ENCODE results near the gene CYP27C1. TPM values are rescaled to one million over a fixed set of nuclear protein-coding genes. Genes with fewer than 3 reads are reported as not detected.
A peak's percentile ranks its signal among the peaks of the same experiment; 100 is the strongest.

Gene CYP27C1
- total RNA-seq, 4 donors from 2014 or later, result 2.4 to 3.5 (median 2.7) TPM

DNA sequence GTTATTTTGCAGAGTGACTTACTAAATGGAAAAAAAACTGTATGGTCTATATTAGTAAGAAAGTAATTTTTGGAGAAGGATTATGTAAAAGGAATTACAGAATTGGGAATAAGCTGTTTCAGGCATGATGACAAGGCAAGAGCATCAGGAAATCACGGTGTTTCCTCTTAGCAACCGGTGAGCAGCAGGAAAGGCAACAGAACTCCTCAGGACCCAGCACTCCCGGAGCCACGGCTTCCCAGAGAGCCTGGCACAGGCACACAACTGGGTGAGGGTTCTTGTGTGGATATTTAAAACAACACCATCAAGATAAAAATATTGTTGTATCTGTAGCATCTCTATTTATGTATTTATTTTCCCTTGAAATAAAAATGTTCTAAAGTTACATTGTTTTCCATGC is 34.4 kb downstream of the CYP27C1 start:
- WGBS, 2 donors, result 60 to 67% methylated on average over 4 of the region's 4 CpGs
- no peak overlapping the region for H3K4me3 ChIP-seq (ENCODE audit: low read depth, poor library complexity, severe bottlenecking)
- DNase-seq (ENCODE audit: low spot score in 2 of 2), result peak in 1 of 2 donors; percentile 46
- intact Hi-C loops (cut with DNase I; ENCODE audit: low total_unique reads), result no loop called here
- TF ChIP-seq, protein P1, sequence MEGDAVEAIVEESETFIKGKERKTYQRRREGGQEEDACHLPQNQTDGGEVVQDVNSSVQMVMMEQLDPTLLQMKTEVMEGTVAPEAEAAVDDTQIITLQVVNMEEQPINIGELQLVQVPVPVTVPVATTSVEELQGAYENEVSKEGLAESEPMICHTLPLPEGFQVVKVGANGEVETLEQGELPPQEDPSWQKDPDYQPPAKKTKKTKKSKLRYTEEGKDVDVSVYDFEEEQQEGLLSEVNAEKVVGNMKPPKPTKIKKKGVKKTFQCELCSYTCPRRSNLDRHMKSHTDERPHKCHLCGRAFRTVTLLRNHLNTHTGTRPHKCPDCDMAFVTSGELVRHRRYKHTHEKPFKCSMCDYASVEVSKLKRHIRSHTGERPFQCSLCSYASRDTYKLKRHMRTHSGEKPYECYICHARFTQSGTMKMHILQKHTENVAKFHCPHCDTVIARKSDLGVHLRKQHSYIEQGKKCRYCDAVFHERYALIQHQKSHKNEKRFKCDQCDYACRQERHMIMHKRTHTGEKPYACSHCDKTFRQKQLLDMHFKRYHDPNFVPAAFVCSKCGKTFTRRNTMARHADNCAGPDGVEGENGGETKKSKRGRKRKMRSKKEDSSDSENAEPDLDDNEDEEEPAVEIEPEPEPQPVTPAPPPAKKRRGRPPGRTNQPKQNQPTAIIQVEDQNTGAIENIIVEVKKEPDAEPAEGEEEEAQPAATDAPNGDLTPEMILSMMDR (IDR thresholded peaks at IDR 0.05), result no peak
- no peak for TF ChIP-seq POLR2A (IDR thresholded peaks at IDR 0.05)

GRCh38 chr2:127185093-127185492 is 35.0 kb downstream of the CYP27C1 start:
- TF ChIP-seq POLR2A (IDR thresholded peaks at IDR 0.05), result no peak
- TF ChIP-seq, protein P1 (IDR thresholded peaks at IDR 0.05), result no peak
- WGBS, 2 donors, result 86% methylated on average over 9 of the region's 9 CpGs
- H3K4me3 ChIP-seq (ENCODE audit: low read depth, poor library complexity, severe bottlenecking), result no peak overlapping the region
- intact Hi-C loops (cut with DNase I; ENCODE audit: low total_unique reads), result no loop called here
- peak in 1 of 2 donors; percentile 74 for DNase-seq (ENCODE audit: low spot score in 2 of 2)

- 89 to 93% methylated on average over 3 of the region's 3 CpGs for WGBS, 2 donors
- peak in 1 of 2 donors; percentile 37 for DNase-seq (ENCODE audit: low spot score in 2 of 2)
These were observed 36.3 kb downstream of the CYP27C1 start for GRCh38 chr2:127183771-127184170.

DNA sequence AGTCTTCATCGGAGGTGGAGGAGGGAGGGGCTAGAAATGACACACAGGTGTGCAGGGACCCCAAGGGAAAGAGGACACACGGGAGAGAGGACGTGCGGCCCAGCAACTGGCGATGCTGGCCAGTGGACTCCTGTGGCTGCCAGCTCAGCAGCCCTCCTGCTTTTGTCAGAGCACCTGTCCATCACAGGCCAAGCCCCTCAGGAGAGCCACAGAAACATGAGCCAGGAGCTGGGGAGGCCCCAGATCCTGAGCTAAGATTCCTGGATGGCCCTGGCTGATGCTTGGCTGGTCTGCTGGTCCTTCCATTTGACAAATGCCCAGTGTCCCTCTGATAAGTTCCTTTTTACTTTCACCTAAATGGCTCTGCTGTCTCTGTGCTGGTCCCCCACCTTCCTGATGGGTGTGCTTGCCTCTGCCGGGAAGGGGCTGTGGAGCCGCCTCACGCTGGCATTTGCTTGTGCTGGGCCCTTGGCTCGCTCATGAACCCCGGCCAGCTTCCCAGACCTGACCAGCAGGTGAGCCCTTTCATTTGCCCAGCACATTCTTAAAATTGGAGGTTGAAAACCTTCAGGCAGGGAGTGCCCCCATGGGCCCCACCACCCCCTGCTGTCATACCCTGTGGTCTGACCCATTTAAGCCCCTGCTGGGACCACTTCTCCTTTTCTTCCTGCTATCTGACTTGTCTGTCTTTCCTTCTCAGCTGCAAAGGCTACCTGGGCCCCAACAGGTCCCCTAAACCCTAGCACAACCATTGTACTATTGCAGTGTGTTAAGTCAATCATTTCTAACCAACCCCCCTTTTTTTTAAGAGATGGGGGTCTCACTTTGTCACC is 37.3 kb downstream of the CYP27C1 start:
- 89 to 92% methylated on average over 10 of the region's 10 CpGs for WGBS, 2 donors
- TF ChIP-seq POLR2A (IDR thresholded peaks at IDR 0.05), result no peak
- TF ChIP-seq, protein P1 (IDR thresholded peaks at IDR 0.05), result no peak
- peak in 1 of 2 donors; percentile 56 for DNase-seq (ENCODE audit: low spot score in 2 of 2)
- intact Hi-C loops (cut with DNase I; ENCODE audit: low total_unique reads), result no loop called here
- H3K4me3 ChIP-seq (ENCODE audit: low read depth, poor library complexity, severe bottlenecking), result no peak overlapping the region

More at GRCh38 chr2:127183771-127184170, 36.3 kb downstream of the CYP27C1 start:
- intact Hi-C loops (cut with DNase I; ENCODE audit: low total_unique reads), result no loop called here
- no peak for TF ChIP-seq POLR2A (IDR thresholded peaks at IDR 0.05)
- TF ChIP-seq, protein P1 (IDR thresholded peaks at IDR 0.05), result no peak
- no peak overlapping the region for H3K4me3 ChIP-seq (ENCODE audit: low read depth, poor library complexity, severe bottlenecking)

DNA sequence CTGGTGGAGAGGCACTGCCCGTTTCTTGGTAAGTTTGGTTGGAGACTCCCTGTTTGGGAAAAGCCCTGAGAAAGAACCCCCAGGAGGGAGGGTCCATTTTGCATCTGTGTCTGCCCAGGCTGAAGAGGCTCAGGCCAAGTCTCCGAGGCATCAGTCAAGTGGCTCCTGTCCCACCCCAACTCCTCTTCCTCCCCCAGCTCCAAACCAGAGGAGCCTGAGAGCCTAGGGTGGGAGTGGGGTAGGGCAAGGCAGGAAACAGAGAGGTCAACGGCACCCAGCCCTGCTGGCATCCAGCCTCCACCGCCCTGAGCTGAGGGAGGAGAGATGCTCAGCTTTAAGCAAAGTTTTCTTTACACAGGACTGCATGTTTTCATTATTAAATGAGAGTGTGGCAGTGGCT is 38.2 kb downstream of the CYP27C1 start:
- H3K4me3 ChIP-seq (ENCODE audit: low read depth, poor library complexity, severe bottlenecking), result no peak overlapping the region
- TF ChIP-seq POLR2A (IDR thresholded peaks at IDR 0.05), result no peak
- TF ChIP-seq, protein P1 (IDR thresholded peaks at IDR 0.05), result no peak
- DNase-seq (ENCODE audit: low spot score in 2 of 2), result peak in 1 of 2 donors; percentile 48
- WGBS, 2 donors, result 75 to 87% methylated on average over 4 of the region's 4 CpGs
- intact Hi-C loops (cut with DNase I; ENCODE audit: low total_unique reads), result no loop called here

Data from lower leg skin (tissue), 4 donors.